ENCODE measurements around the gene B4GALT2.

GRCh38 chr1:43976890-43977289 is 2.1 kb upstream of the B4GALT2 start:
- TF ChIP-seq CTCF (IDR thresholded peaks at IDR 0.05) (no peak), POLR2A (IDR thresholded peaks at IDR 0.05) (no peak)
